Mammary epithelial cell (primary cell): ENCODE measurements around the gene EEFSEC.

ENCODE experiments used
- CTCF ChIP-seq, 2 donors: IDR thresholded peaks in 1 of 2; conservative IDR thresholded peaks in 1 of 2; 2 replicates each; pipeline ENCODE4 v1.5.1; 2011 to 2012; ENCODE audit warnings: inconsistent platforms in 2 of 2, low read length in 2 of 2, mild to moderate bottlenecking in 2 of 2, control low read depth in 1 of 2, low read depth in 1 of 2; ENCODE audit not compliant: insufficient read depth in 1 of 2; ENCODE audit errors: extremely low read depth in 1 of 2
- EZH2 ChIP-seq: IDR thresholded peaks from 2 replicates; pipeline ENCODE4 v1.6.1; 2012; ENCODE audit warnings: low read length, inconsistent platforms, borderline replicate concordance

- no peak for TF ChIP-seq CTCF (conservative IDR thresholded peaks at IDR 0.05 in 1 of 2, IDR thresholded peaks at IDR 0.05 in 1 of 2; ENCODE audit: extremely low read depth in 1 of 2, insufficient read depth in 1 of 2, low read depth in 1 of 2, low read length in 2 of 2)
- no peak for TF ChIP-seq EZH2
Measured at GRCh38 chr3:128245460-128245859, 92.2 kb downstream of the EEFSEC start.
